MM.1S (cell line): ENCODE data around the gene CMBL.

ENCODE experiments used
- DNase-seq: peaks from one replicate; pipeline ENCODE4 v3.0.0-alpha.2; 2015
- H2AFZ ChIP-seq: fragments of 300-600 bp; sonication (generic); 2 replicates; pipeline ENCODE4 v1.6.0; 2016; ENCODE audit warnings: antibody characterized with exemption, low read length
- H3F3A ChIP-seq: fragments of 300-600 bp; sonication (generic); 2 replicates; pipeline ENCODE4 v1.6.1; 2016; ENCODE audit warnings: mild to moderate bottlenecking, antibody characterized with exemption, low read length, moderate library complexity, mixed read lengths; ENCODE audit not compliant: insufficient read depth
- H3K27ac ChIP-seq: fragments of 300-600 bp; sonication (generic); 2 replicates; pipeline ENCODE4 v1.5.1; 2016; ENCODE audit warnings: mild to moderate bottlenecking, low read length
- H3K27me3 ChIP-seq: fragments of 300-600 bp; sonication (generic); replicated peaks from 2 replicates; pipeline ENCODE4 v1.6.0; 2016; ENCODE audit warnings: low read length; ENCODE audit not compliant: insufficient read depth
- H3K36me3 ChIP-seq: fragments of 300-600 bp; sonication (generic); replicated peaks from 2 replicates; pipeline ENCODE4 v1.6.1; 2016; ENCODE audit warnings: mild to moderate bottlenecking, low read length, mixed read lengths; ENCODE audit not compliant: insufficient read depth
- H3K4me1 ChIP-seq: fragments of 300-600 bp; sonication (generic); 2 replicates; pipeline ENCODE4 v1.6.1; 2016; ENCODE audit warnings: low read length, mixed read lengths
- H3K4me2 ChIP-seq: fragments of 300-600 bp; sonication (generic); 2 replicates; pipeline ENCODE4 v1.6.0; 2016; ENCODE audit warnings: low read depth, low read length
- H3K4me3 ChIP-seq: fragments of 300-600 bp; sonication (generic); 2 replicates; pipeline ENCODE4 v1.5.1; 2016; ENCODE audit warnings: low read length, mixed read lengths
- H3K79me2 ChIP-seq: fragments of 300-600 bp; sonication (generic); 2 replicates; pipeline ENCODE4 v1.6.1; 2016; ENCODE audit warnings: mixed run types, low read length, mixed read lengths
- H3K9ac ChIP-seq: fragments of 300-600 bp; sonication (generic); 2 replicates; pipeline ENCODE4 v1.6.1; 2016; ENCODE audit warnings: low read length, mixed read lengths
- H3K9me2 ChIP-seq: fragments of 300-600 bp; sonication (generic); replicated peaks from 2 replicates; pipeline ENCODE4 v1.6.1; 2016; ENCODE audit warnings: mild to moderate bottlenecking, low read length, mixed read lengths; ENCODE audit not compliant: insufficient read depth
- H3K9me3 ChIP-seq: fragments of 300-600 bp; sonication (generic); replicated peaks from 2 replicates; pipeline ENCODE4 v1.6.1; 2016; ENCODE audit warnings: mild to moderate bottlenecking, low read length, mixed read lengths; ENCODE audit not compliant: insufficient read depth
- H4K20me1 ChIP-seq: fragments of 300-600 bp; sonication (generic); 2 replicates; pipeline ENCODE4 v1.6.1; 2016; ENCODE audit warnings: mild to moderate bottlenecking, low read length, moderate library complexity, mixed read lengths; ENCODE audit not compliant: insufficient read depth
- EZH2 ChIP-seq: fragments of 300-600 bp; sonication (generic); optimal IDR thresholded peaks from 2 replicates; pipeline ENCODE3; 2017; ENCODE audit warnings: low read depth, mild to moderate bottlenecking, antibody characterized with exemption, low read length, mixed read lengths
- EZH2phosphoT487 ChIP-seq: fragments of 300-600 bp; sonication (generic); IDR thresholded peaks from 2 replicates; pipeline ENCODE4 v1.6.1; 2018; ENCODE audit warnings: antibody characterized with exemption, low read length
- TF ChIP-seq, protein P1 (sequence below): fragments of 300-600 bp; sonication (generic); IDR thresholded peaks from 2 replicates; pipeline ENCODE4 v1.5.1; 2016; ENCODE audit warnings: antibody characterized with exemption, low read length, mixed read lengths

The CMBL gene

DNA sequence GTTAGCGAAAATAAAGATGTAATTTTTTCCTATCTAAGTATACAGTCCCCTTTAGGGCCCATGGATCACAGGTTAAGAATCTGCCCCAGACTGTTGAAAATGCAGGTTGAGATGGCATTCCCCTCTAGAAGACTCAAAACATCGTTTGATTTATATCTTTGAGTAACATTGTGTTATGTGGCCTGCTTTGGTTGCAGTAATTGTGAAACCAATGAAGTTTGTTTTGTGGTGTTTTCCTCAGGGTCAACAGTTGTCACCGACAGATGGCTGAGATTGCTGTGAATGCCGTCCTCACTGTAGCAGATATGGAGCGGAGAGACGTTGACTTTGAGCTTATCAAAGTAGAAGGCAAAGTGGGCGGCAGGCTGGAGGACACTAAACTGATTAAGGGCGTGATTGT lies 49.8 kb downstream of the CMBL start:
- Histone ChIP-seq H3K4me1 (no peaks in the 10 kb centered on the region), H3K4me2 (no peak overlapping the region), H3K4me3 (no peak overlapping the region), H3K27ac (no peak overlapping the region), H3K79me2 (peaks cover 73% of the 10 kb centered on the region), H3K9me2 (no peaks in the 10 kb centered on the region), H2AFZ (no peak overlapping the region), H3K9ac (no peak overlapping the region), H3K27me3 (no peaks in the 10 kb centered on the region), H3K36me3 (peaks cover 53% of the 10 kb centered on the region), H3F3A (0 out of 2 replicates have a peak, but pooled peaks cover 3% of the 10 kb centered on the region), H4K20me1 (peaks cover 23% of the 10 kb centered on the region), H3K9me3 (no peaks in the 10 kb centered on the region)
- TF ChIP-seq, protein P1, sequence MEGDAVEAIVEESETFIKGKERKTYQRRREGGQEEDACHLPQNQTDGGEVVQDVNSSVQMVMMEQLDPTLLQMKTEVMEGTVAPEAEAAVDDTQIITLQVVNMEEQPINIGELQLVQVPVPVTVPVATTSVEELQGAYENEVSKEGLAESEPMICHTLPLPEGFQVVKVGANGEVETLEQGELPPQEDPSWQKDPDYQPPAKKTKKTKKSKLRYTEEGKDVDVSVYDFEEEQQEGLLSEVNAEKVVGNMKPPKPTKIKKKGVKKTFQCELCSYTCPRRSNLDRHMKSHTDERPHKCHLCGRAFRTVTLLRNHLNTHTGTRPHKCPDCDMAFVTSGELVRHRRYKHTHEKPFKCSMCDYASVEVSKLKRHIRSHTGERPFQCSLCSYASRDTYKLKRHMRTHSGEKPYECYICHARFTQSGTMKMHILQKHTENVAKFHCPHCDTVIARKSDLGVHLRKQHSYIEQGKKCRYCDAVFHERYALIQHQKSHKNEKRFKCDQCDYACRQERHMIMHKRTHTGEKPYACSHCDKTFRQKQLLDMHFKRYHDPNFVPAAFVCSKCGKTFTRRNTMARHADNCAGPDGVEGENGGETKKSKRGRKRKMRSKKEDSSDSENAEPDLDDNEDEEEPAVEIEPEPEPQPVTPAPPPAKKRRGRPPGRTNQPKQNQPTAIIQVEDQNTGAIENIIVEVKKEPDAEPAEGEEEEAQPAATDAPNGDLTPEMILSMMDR, result no peak
- TF ChIP-seq EZH2 (no peak), EZH2phosphoT487 (no peak)
- no peak for DNase-seq

DNA sequence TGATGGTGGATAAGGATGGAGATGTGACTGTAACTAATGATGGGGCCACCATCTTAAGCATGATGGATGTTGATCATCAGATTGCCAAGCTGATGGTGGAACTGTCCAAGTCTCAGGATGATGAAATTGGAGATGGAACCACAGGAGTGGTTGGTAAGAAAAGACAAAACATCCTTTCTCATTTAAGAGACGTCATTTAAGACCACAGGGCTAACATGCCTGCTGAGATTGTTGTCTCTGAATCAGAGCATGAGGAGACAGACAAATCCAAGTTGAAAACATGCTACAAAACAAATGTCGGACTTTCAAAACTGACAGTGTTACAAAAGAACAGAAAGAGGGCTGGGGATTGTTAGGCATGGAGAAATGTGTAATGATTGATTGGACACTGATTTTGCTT lies 53.0 kb downstream of the CMBL start:
- Histone ChIP-seq H3K27me3 (no peaks in the 10 kb centered on the region), H4K20me1 (peaks cover 30% of the 10 kb centered on the region), H3K79me2 (peaks cover 95% of the 10 kb centered on the region), H3K4me2 (no peak overlapping the region), H3K4me1 (peaks cover 6% of the 10 kb centered on the region), H3K9ac (no peak overlapping the region), H2AFZ (no peak overlapping the region), H3K4me3 (no peak overlapping the region), H3K9me3 (no peaks in the 10 kb centered on the region), H3F3A (0 out of 2 replicates have a peak, but pooled peaks cover 3% of the 10 kb centered on the region), H3K9me2 (no peaks in the 10 kb centered on the region), H3K27ac (no peak overlapping the region), H3K36me3 (peaks cover 52% of the 10 kb centered on the region)
- no peak for DNase-seq
- no peak for TF ChIP-seq EZH2phosphoT487
- TF ChIP-seq EZH2, result no peak
- TF ChIP-seq, protein P1, result no peak

DNA sequence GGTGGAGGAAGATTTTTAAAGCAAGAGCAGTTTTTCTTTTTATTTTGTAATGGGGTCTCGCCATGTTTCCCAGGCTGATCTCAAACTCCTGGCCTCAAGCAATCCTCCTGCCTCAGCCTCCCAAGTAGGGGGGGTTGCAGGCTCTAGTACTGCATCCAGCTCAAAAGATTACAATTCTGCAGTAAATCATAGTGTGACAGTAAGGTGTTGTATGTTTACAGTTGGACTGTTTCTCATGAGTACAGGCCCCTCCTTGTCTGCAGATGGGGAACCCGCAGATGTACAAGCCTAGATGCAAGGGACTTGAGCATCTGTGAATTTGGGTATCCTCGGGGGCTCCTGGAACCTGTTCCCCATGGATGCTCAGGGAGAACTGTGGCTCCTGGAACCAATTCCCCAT lies 54.3 kb downstream of the CMBL start:
- H3K9me3 ChIP-seq, result no peaks in the 10 kb centered on the region
- DNase-seq, result no peak
- no peak overlapping the region for H3K27ac ChIP-seq
- no peak overlapping the region for H2AFZ ChIP-seq
- peaks cover 41% of the 10 kb centered on the region for H3K36me3 ChIP-seq
- peaks cover 95% of the 10 kb centered on the region for H3K79me2 ChIP-seq
- no peaks in the 10 kb centered on the region for H3K9me2 ChIP-seq
- no peaks in the 10 kb centered on the region for H3K27me3 ChIP-seq
- TF ChIP-seq, protein P1, result no peak
- TF ChIP-seq EZH2phosphoT487 (no peak), EZH2 (no peak)
- no peak overlapping the region for H3K4me2 ChIP-seq
- peaks cover 12% of the 10 kb centered on the region for H3K4me1 ChIP-seq
- H4K20me1 ChIP-seq, result peaks cover 30% of the 10 kb centered on the region
- H3K4me3 ChIP-seq, result no peak overlapping the region
- no peak overlapping the region for H3K9ac ChIP-seq
- 0 out of 2 replicates have a peak, but pooled peaks cover 3% of the 10 kb centered on the region for H3F3A ChIP-seq
